ENCODE measurements around the gene GRK6. TPM values are rescaled to one million over a fixed set of nuclear protein-coding genes. Genes with fewer than 3 reads are reported as not detected.

GRK6 gene
- total and polyA plus RNA-seq, 3 donors from 2014 or later, result 32.6 to 57.0 (median 51.8) TPM

DNA sequence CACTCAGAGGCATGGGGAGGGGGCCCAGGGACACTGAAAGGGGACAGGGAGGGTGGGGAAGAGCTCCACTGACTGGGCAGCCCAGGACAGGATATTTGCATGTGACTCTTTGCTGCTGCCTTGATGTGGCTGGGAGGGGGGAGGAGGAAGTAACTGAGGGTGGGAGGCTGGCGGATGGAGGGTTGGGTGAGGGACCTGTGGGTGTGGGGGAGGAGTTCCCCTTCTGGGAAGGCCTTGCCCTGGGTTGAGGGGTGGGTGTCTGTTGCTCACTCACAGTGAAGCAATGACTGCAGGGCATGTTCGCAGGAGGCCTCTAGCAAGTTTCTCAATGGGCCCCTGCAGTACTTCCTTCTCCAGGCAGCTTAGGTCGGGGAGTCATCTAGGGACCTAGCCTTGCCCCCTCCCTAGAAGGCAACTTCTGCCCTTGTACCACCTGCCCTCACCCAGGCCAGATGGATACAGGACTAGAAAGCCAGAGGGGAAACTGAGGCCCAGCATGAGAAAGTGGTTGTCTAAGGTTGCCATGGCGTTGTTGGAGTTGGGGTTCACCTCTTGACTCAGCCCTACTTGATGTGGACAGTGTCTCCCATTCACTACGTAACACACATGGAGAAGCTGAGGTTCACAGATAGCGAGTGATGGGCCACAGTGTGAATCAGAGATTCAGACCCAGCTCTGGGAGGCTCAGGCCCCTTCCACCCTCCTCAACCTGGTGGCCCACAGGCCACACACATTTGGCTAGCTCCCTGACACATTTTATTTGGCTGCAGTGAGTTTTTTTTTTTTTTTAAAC is 3.0 kb downstream of the GRK6 start:
- TF ChIP-seq POLR2A (IDR thresholded peaks at IDR 0.05), result no peak
- TF ChIP-seq, protein P1, sequence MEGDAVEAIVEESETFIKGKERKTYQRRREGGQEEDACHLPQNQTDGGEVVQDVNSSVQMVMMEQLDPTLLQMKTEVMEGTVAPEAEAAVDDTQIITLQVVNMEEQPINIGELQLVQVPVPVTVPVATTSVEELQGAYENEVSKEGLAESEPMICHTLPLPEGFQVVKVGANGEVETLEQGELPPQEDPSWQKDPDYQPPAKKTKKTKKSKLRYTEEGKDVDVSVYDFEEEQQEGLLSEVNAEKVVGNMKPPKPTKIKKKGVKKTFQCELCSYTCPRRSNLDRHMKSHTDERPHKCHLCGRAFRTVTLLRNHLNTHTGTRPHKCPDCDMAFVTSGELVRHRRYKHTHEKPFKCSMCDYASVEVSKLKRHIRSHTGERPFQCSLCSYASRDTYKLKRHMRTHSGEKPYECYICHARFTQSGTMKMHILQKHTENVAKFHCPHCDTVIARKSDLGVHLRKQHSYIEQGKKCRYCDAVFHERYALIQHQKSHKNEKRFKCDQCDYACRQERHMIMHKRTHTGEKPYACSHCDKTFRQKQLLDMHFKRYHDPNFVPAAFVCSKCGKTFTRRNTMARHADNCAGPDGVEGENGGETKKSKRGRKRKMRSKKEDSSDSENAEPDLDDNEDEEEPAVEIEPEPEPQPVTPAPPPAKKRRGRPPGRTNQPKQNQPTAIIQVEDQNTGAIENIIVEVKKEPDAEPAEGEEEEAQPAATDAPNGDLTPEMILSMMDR (IDR thresholded peaks at IDR 0.05), result no peak
- Histone ChIP-seq H3K4me1 (peaks cover 12% of the 10 kb centered on the region), H3K9me3 (no peaks in the 10 kb centered on the region), H3K27ac (no peak overlapping the region), H3K27me3 (no peaks in the 10 kb centered on the region), H3K36me3 (ENCODE audit: low read depth, missing control alignments) (no peaks in the 10 kb centered on the region), H3K4me3 (no peak overlapping the region)
- intact Hi-C loops (cut with DNase I; ENCODE audit: low total_unique reads), result no loop called here
- no peak for DNase-seq
- 80 to 91% methylated on average over 6 of the region's 6 CpGs for WGBS, 2 donors

DNA sequence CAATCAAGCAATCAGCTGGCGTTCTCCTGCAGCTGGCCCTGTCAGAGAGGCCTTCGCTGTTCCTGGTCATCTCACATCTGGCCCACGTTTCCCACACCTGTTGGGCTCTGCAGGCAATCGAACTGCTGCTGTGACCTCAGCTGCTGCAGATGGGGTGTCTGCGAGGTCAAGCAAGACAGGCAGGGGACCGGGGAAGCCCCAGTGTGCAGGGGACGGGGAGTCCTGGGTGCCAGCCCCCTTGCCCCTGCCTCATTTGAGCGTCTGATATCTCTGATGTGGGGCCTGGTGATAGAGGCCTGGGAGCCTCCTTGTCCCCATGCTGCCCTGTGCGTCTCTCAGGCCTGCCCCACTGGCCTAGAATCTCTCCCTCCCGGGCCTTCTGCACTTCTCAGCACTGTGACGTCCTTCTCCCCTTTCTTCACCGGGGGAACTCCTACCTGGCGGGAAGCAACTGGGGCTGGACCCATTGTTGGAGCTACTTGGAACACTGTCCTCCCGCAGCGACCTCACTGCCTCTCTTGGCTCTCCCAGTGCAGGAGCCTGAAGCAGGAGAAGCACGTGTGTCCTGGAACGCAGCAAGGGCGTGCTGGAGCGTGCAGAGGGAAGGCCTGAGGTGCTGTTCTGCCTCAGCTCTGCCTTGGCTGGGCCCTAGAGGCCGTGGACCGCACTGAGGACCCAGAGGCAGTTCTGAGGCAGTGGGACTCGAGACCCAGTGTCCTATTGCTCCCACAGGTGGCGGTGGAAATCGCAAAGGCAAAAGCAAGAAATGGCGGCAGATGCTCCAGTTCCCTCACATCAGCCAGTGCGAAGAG is 3.9 kb downstream of the GRK6 start:
- no peaks in the 10 kb centered on the region for H3K27me3 ChIP-seq
- peaks cover 12% of the 10 kb centered on the region for H3K4me1 ChIP-seq
- no peaks in the 10 kb centered on the region for H3K36me3 ChIP-seq (ENCODE audit: low read depth, missing control alignments)
- H3K27ac ChIP-seq, result no peak overlapping the region
- no peak overlapping the region for H3K4me3 ChIP-seq
- intact Hi-C loops (cut with DNase I; ENCODE audit: low total_unique reads), result no loop called here
- no peak for DNase-seq
- H3K9me3 ChIP-seq, result no peaks in the 10 kb centered on the region
- TF ChIP-seq, protein P1 (IDR thresholded peaks at IDR 0.05), result no peak
- no peak for TF ChIP-seq POLR2A (IDR thresholded peaks at IDR 0.05)
- 82 to 89% methylated on average over 19 to 26 of the region's 26 CpGs for WGBS, 2 donors

DNA sequence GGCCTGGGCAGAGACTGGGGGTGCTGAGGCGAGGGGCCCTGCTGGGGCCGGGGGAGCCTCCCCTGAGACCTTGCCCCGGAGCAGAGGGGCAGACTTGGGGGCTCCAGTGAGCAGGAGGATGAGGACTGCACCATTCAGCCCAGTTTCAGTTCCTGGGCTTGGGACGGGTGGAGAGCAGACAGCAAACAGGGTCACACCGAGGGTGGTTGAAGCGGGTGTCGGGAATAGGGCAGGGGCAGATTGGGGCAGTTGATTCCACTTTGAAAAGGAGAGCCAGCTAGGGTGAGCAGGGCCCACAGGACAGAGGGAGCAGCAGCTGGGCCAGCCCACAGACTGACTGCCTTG is 4.5 kb downstream of the GRK6 start:
- no peak for DNase-seq
- H3K4me3 ChIP-seq, result no peak overlapping the region
- 78 to 84% methylated on average over 7 of the region's 7 CpGs for WGBS, 2 donors
- TF ChIP-seq, protein P1 (IDR thresholded peaks at IDR 0.05), result no peak
- TF ChIP-seq POLR2A (IDR thresholded peaks at IDR 0.05), result no peak
- no peak overlapping the region for H3K27ac ChIP-seq
- no peaks in the 10 kb centered on the region for H3K36me3 ChIP-seq (ENCODE audit: low read depth, missing control alignments)
- H3K4me1 ChIP-seq, result peaks cover 12% of the 10 kb centered on the region
- H3K9me3 ChIP-seq, result no peaks in the 10 kb centered on the region
- H3K27me3 ChIP-seq, result no peaks in the 10 kb centered on the region
- intact Hi-C loops (cut with DNase I; ENCODE audit: low total_unique reads), result no loop called here

DNA sequence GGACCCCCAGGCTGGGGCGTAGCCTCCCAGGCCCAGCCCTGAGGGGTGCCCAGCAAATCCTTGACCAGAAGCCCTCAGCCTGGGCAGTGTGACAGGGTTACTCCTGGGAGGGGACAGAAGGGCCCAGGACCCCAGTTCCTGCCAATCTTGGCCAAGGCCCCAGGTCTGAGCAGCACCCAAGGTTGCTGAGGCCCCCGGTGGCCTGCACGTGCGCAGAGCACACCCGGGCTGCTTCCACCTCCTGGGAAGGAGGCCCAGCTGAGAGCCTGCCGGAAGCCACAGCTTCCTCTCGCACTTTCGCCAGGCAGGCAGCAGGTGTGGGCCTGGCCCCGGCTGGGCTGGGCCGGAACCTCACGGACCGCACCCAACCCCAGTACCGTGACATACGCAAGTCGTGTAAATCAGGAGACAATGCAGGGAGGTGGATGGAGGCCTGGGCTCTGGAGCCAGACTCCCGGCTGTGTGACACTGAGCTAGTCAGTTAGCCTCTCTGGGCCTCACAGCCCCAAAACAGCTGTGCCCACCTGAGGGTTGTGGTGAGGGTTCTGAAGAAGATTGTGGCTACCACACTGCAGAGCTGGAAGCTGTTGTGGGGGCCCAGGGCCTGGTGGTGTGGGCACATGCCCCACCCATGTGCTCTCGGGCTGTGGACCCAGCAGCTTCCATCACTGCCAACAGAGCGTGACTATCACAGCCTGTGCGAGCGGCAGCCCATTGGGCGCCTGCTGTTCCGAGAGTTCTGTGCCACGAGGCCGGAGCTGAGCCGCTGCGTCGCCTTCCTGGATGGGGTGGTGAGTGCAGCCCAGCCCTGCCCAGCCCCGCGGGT is 5.1 kb downstream of the GRK6 start:
- Histone ChIP-seq H3K27ac (no peak overlapping the region), H3K4me1 (peaks cover 12% of the 10 kb centered on the region), H3K4me3 (no peak overlapping the region), H3K27me3 (no peaks in the 10 kb centered on the region), H3K36me3 (ENCODE audit: low read depth, missing control alignments) (no peaks in the 10 kb centered on the region), H3K9me3 (no peaks in the 10 kb centered on the region)
- intact Hi-C loops (cut with DNase I; ENCODE audit: low total_unique reads), result no loop called here
- TF ChIP-seq, protein P1 (IDR thresholded peaks at IDR 0.05), result no peak
- TF ChIP-seq POLR2A (IDR thresholded peaks at IDR 0.05), result no peak
- DNase-seq, result no peak
- WGBS, 2 donors, result 85 to 89% methylated on average over 12 to 29 of the region's 29 CpGs
